ENCODE data around the gene LRRC63.

The LRRC63 gene

DNA sequence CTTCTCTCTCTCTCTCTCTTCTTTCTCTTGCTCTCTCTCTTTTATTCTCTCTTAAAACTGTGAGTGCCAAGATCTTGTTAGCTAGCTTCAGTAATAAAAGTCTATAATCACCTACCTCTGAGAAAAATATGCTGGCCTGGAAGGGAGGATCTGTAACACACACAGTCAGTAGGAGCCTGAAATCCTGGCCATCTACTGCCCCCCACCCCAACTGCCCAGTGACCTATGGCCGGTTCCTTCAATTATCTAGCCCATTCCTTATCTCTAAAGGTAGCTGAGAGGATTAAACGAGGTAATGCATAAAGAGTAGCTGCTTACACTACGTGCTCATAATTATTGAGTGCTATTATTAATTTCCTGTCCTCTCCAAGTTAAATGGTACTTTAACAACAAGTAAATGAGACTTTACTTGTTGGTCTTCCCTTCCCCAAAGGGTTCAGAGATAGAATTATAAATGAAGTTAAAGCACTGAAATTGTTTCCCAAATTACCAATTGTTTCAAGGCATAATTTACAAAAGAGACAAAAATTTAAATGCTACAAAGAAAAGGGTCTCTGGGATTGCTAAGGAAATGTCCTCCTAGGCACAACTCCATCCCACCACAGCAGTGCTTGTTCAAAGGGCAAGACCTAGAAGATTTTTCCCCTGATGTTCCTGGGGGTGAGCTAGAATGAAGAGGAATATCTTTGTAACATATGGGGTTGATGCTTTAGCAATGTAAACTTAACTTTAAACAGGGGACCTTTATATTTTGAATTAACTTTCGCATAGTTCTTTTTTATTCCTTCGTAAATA, 31.6 kb upstream of the LRRC63 start:
- no peaks in the 10 kb centered on the region for H3K36me3 ChIP-seq (ENCODE audit: control insufficient read depth in 1 of 2, insufficient read depth in 2 of 2, low read length in 2 of 2)
- H3K27ac ChIP-seq (ENCODE audit: low read depth, low read length), result peak overlapping the region; percentile 32
- H3K4me1 ChIP-seq (ENCODE audit: control insufficient read depth in 1 of 2, insufficient read depth in 2 of 2, low read length in 2 of 2), result no peaks in the 10 kb centered on the region
- H3K27me3 ChIP-seq (ENCODE audit: control insufficient read depth in 1 of 2, insufficient read depth in 2 of 2, low read length in 2 of 2), result no peaks in the 10 kb centered on the region
- no peaks in the 10 kb centered on the region for H3K9me3 ChIP-seq (ENCODE audit: control insufficient read depth in 1 of 2, low read length in 2 of 2)
- H3K9ac ChIP-seq (ENCODE audit: low read depth in 1 of 2, low read length in 2 of 2), result peak overlapping the region in 1 of 2 donors; percentile 50
- peak overlapping the region; percentile 46 to 67 for H3K4me3 ChIP-seq (ENCODE audit: low read depth in 1 of 2, low read length in 2 of 2)

DNA sequence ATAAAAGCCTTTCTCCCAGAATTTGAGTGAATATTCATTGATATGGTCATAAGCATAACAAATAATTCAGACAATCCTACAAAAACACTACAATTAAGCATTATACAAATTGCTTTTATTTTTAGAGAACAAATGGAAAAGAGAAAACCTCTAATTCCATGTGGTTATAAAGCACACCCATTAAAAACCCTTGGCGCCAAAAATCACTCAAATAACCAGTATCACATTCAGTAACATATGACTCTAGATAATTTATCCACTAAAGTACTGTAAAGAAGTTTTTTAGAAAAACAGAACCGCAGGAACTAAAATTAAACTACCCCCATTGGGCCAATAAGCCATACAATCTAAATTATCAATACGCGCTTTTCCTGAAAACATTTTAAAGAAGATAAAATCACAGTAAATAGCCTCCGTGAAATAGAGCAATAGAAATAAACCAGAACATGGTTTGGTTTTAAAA, 30.3 kb upstream of the LRRC63 start:
- Histone ChIP-seq H3K4me3 (ENCODE audit: low read depth in 1 of 2, low read length in 2 of 2) (peak overlapping the region; percentile 63 to 67), H3K27ac (ENCODE audit: low read depth, low read length) (peak overlapping the region; percentile 55), H3K36me3 (ENCODE audit: control insufficient read depth in 1 of 2, insufficient read depth in 2 of 2, low read length in 2 of 2) (no peaks in the 10 kb centered on the region), H3K27me3 (ENCODE audit: control insufficient read depth in 1 of 2, insufficient read depth in 2 of 2, low read length in 2 of 2) (no peaks in the 10 kb centered on the region), H3K4me1 (ENCODE audit: control insufficient read depth in 1 of 2, insufficient read depth in 2 of 2, low read length in 2 of 2) (no peaks in the 10 kb centered on the region), H3K9me3 (ENCODE audit: control insufficient read depth in 1 of 2, low read length in 2 of 2) (no peaks in the 10 kb centered on the region), H3K9ac (ENCODE audit: low read depth in 1 of 2, low read length in 2 of 2) (peak overlapping the region; percentile 45 to 53)

DNA sequence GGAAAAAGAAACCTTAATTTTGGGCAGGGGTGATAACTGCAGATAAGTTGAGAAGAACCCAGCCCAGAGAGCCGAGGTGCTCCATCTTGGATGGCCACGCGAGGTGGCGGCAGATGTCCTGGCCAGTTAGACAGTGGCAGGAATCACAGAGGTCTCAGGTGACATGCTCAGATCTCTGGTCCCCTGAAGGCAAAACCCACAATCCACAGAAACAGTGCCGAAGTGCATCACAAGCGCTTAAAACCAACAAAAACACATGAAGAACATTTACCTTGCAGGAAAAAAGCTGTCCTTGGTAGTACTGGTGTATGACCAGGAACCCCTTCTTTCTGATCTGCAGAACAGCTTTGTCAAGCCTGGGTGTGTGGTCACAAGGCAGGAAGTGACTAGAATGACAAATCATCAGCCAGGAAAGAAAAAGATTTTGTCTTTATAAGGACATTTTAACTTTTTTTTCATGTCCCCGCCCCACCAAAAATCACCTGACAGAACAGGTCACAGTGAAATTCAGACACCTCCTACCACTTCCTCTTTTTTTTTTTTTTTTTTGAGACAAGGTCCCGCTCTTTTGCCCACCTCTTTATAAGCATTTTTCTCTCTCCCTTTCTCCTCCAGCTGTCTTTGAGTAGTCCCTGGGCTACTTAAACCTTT, 29.8 kb upstream of the LRRC63 start, which contains the start of gene LCP1:
Gene LCP1 (minus strand): TSS at position 338 of the 651 bp plus-strand sequence. CDS start 22,515 bp downstream, outside the sequence.
- H3K9ac ChIP-seq (ENCODE audit: low read depth in 1 of 2, low read length in 2 of 2), result peak within 1 kb of the TSS; percentile 45 to 53
- no peaks in the 10 kb centered on the region for H3K9me3 ChIP-seq (ENCODE audit: control insufficient read depth in 1 of 2, low read length in 2 of 2)
- H3K27me3 ChIP-seq (ENCODE audit: control insufficient read depth in 1 of 2, insufficient read depth in 2 of 2, low read length in 2 of 2), result no peaks in the 10 kb centered on the region
- H3K27ac ChIP-seq (ENCODE audit: low read depth, low read length), result peak within 1 kb of the TSS; percentile 55
- H3K4me1 ChIP-seq (ENCODE audit: control insufficient read depth in 1 of 2, insufficient read depth in 2 of 2, low read length in 2 of 2), result no peaks in the 10 kb centered on the region
- no peaks in the 10 kb centered on the region for H3K36me3 ChIP-seq (ENCODE audit: control insufficient read depth in 1 of 2, insufficient read depth in 2 of 2, low read length in 2 of 2)
- peak within 1 kb of the TSS; percentile 63 to 67 for H3K4me3 ChIP-seq (ENCODE audit: low read depth in 1 of 2, low read length in 2 of 2)

DNA sequence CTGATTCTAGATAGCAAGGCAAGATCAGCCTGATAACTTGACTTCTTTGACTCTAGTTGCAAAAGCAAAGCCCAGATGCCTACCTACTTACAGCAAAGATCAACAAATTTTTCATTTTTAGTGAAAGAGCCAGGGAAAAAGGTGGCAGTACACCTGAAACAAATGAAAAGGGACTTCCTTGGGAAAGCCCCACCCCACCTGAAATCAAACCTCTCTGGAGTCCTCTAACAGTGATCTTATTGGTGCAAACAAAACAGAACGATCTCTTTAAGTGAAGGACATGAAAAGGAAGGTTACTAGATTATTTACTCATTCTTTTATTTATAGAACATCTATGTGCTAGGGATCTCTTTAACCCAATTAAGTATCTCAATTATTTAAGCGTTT, 29.2 kb upstream of the LRRC63 start:
- no peaks in the 10 kb centered on the region for H3K4me1 ChIP-seq (ENCODE audit: control insufficient read depth in 1 of 2, insufficient read depth in 2 of 2, low read length in 2 of 2)
- H3K36me3 ChIP-seq (ENCODE audit: control insufficient read depth in 1 of 2, insufficient read depth in 2 of 2, low read length in 2 of 2), result no peaks in the 10 kb centered on the region
- H3K27me3 ChIP-seq (ENCODE audit: control insufficient read depth in 1 of 2, insufficient read depth in 2 of 2, low read length in 2 of 2), result no peaks in the 10 kb centered on the region
- H3K9ac ChIP-seq (ENCODE audit: low read depth in 1 of 2, low read length in 2 of 2), result no peak overlapping the region
- H3K9me3 ChIP-seq (ENCODE audit: control insufficient read depth in 1 of 2, low read length in 2 of 2), result no peaks in the 10 kb centered on the region
- H3K4me3 ChIP-seq (ENCODE audit: low read depth in 1 of 2, low read length in 2 of 2), result no peak overlapping the region
- H3K27ac ChIP-seq (ENCODE audit: low read depth, low read length), result no peak overlapping the region

DNA sequence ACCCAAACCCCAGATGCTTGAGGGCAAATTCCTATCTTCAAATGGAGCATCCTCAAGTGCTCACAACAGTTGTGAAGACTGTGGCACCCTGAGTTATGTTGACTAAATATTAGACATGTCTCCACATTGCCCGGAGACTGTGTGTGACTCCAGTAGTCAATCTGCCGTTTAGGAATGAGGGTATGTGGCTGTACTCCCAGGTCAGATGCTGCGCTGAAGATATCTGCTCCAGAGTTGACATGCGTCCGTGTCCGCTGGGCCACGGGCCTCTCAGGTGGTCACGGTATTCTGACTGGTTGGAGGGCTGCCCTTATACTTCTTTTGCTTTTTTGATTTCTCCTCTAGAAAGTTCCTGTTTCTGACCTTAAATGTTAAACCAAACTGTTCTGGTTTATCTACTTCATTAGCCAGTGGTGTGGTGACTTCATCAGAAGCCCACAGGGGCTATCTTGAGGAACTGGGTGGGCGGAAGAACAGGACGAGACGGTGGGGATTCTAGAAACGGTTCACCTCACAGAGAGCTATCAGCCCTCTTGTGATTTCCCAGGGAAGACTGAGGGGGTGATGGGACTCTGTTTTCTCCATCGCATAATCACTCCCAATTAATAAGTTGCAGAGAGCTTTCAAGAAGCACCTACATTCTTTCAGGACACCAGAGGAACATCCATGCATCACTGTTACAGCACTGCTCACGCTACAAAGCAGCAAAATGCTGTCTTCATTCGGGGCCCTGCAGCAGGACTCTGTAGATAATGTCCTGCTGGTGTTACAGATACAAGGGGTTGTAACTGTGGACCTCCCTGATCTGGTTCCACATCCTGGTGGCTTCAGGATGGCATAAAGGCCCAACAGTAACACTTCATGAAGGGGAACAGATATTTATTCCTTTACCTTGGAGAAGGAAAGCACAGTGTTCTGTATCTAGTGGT, 28.4 kb upstream of the LRRC63 start:
- H3K4me1 ChIP-seq (ENCODE audit: control insufficient read depth in 1 of 2, insufficient read depth in 2 of 2, low read length in 2 of 2), result no peaks in the 10 kb centered on the region
- H3K4me3 ChIP-seq (ENCODE audit: low read depth in 1 of 2, low read length in 2 of 2), result no peak overlapping the region
- no peak overlapping the region for H3K9ac ChIP-seq (ENCODE audit: low read depth in 1 of 2, low read length in 2 of 2)
- H3K9me3 ChIP-seq (ENCODE audit: control insufficient read depth in 1 of 2, low read length in 2 of 2), result no peaks in the 10 kb centered on the region
- no peaks in the 10 kb centered on the region for H3K36me3 ChIP-seq (ENCODE audit: control insufficient read depth in 1 of 2, insufficient read depth in 2 of 2, low read length in 2 of 2)
- no peaks in the 10 kb centered on the region for H3K27me3 ChIP-seq (ENCODE audit: control insufficient read depth in 1 of 2, insufficient read depth in 2 of 2, low read length in 2 of 2)
- H3K27ac ChIP-seq (ENCODE audit: low read depth, low read length), result no peak overlapping the region

DNA sequence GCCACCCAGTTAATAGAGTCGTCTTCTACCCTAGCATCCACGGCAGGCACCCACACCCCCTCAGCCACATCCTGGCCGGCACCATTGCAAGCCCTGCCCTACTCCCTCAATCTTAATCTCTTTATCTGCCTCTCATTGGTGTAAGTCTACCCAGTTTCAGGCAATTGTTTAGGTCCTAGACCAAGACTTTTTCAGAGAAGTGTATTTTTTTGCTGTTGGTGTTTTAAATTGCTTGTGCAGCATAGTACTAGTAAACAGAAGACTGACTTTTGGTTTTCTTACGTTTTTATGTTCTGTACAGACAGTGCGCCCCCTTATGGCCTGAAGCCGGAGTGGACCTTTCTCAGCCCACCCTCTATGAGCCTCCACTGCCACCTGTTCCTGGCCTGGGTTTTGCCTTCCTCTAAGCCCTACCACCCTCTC, 27.4 kb upstream of the LRRC63 start:
- H3K36me3 ChIP-seq (ENCODE audit: control insufficient read depth in 1 of 2, insufficient read depth in 2 of 2, low read length in 2 of 2), result no peaks in the 10 kb centered on the region
- H3K27me3 ChIP-seq (ENCODE audit: control insufficient read depth in 1 of 2, insufficient read depth in 2 of 2, low read length in 2 of 2), result no peaks in the 10 kb centered on the region
- H3K9me3 ChIP-seq (ENCODE audit: control insufficient read depth in 1 of 2, low read length in 2 of 2), result no peaks in the 10 kb centered on the region
- no peak overlapping the region for H3K9ac ChIP-seq (ENCODE audit: low read depth in 1 of 2, low read length in 2 of 2)
- H3K4me1 ChIP-seq (ENCODE audit: control insufficient read depth in 1 of 2, insufficient read depth in 2 of 2, low read length in 2 of 2), result no peaks in the 10 kb centered on the region
- H3K27ac ChIP-seq (ENCODE audit: low read depth, low read length), result no peak overlapping the region
- peak overlapping the region in 1 of 2 donors; percentile 37 for H3K4me3 ChIP-seq (ENCODE audit: low read depth in 1 of 2, low read length in 2 of 2)

DNA sequence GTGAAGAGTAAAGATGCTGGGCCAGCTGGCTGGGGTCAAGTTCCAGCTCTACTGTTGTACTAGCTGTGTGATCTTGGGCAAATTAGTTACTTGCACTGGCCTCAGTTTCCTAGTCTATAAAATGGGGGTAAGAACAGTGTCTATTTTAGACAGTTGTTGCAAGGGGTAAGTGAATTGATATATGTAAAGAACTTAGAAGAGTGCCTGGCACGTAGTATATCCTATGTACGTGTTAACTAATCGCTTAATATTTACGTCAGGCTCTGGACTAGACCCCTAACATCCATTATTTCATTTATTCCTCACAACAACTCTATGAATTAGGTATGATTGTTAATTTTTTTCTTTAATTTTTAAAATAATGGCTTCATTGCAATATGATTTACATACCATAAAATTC, 26.1 kb upstream of the LRRC63 start:
- Histone ChIP-seq H3K9ac (ENCODE audit: low read depth in 1 of 2, low read length in 2 of 2) (no peak overlapping the region), H3K9me3 (ENCODE audit: control insufficient read depth in 1 of 2, low read length in 2 of 2) (no peaks in the 10 kb centered on the region), H3K27me3 (ENCODE audit: control insufficient read depth in 1 of 2, insufficient read depth in 2 of 2, low read length in 2 of 2) (no peaks in the 10 kb centered on the region), H3K4me3 (ENCODE audit: low read depth in 1 of 2, low read length in 2 of 2) (no peak overlapping the region), H3K4me1 (ENCODE audit: control insufficient read depth in 1 of 2, insufficient read depth in 2 of 2, low read length in 2 of 2) (no peaks in the 10 kb centered on the region), H3K27ac (ENCODE audit: low read depth, low read length) (no peak overlapping the region), H3K36me3 (ENCODE audit: control insufficient read depth in 1 of 2, insufficient read depth in 2 of 2, low read length in 2 of 2) (no peaks in the 10 kb centered on the region)

DNA sequence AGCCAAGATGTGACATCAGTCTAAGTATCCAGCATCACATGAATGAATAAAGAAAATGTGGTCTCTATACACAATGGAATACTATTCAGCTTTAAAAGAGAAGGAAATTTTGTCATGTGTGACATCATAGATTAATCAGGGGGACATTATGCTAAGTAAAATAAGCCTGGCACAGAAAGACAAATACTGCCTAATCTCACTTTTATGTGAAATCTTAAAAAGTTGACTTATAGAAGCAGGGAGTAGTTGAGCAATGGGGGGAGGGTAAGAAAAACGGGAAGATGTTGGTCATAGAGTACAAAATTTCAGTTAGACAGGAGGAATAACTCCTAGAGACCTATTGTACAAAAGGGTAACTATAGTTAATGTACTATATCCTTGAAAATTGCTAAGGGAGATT, 19.3 kb upstream of the LRRC63 start:
- Histone ChIP-seq H3K36me3 (ENCODE audit: control insufficient read depth in 1 of 2, insufficient read depth in 2 of 2, low read length in 2 of 2) (no peaks in the 10 kb centered on the region), H3K4me3 (ENCODE audit: low read depth in 1 of 2, low read length in 2 of 2) (no peak overlapping the region), H3K27ac (ENCODE audit: low read depth, low read length) (no peak overlapping the region), H3K9ac (ENCODE audit: low read depth in 1 of 2, low read length in 2 of 2) (no peak overlapping the region), H3K4me1 (ENCODE audit: control insufficient read depth in 1 of 2, insufficient read depth in 2 of 2, low read length in 2 of 2) (no peaks in the 10 kb centered on the region), H3K27me3 (ENCODE audit: control insufficient read depth in 1 of 2, insufficient read depth in 2 of 2, low read length in 2 of 2) (no peaks in the 10 kb centered on the region), H3K9me3 (ENCODE audit: control insufficient read depth in 1 of 2, low read length in 2 of 2) (no peaks in the 10 kb centered on the region)

DNA sequence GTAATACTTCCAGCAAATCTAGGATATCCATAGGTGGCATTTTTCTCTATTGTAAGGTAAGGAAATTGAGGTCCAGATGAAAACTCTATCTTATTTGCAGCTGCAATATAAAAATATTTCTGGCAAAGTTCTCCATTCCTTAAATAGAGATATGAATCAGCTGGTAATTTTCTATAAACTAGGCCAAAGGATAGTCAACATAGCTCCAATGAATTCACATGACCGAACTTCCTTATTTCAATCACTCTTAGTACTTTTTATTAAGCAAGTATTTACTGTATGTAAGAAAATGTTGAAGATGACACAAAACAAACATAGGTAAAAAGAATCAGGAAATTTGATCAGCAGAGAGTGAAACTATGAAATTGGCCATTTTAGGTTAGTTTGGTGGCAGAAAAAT, 16.7 kb upstream of the LRRC63 start:
- H3K4me1 ChIP-seq (ENCODE audit: control insufficient read depth in 1 of 2, insufficient read depth in 2 of 2, low read length in 2 of 2), result no peaks in the 10 kb centered on the region
- H3K36me3 ChIP-seq (ENCODE audit: control insufficient read depth in 1 of 2, insufficient read depth in 2 of 2, low read length in 2 of 2), result no peaks in the 10 kb centered on the region
- no peaks in the 10 kb centered on the region for H3K9me3 ChIP-seq (ENCODE audit: control insufficient read depth in 1 of 2, low read length in 2 of 2)
- H3K4me3 ChIP-seq (ENCODE audit: low read depth in 1 of 2, low read length in 2 of 2), result no peak overlapping the region
- no peak overlapping the region for H3K9ac ChIP-seq (ENCODE audit: low read depth in 1 of 2, low read length in 2 of 2)
- no peak overlapping the region for H3K27ac ChIP-seq (ENCODE audit: low read depth, low read length)
- no peaks in the 10 kb centered on the region for H3K27me3 ChIP-seq (ENCODE audit: control insufficient read depth in 1 of 2, insufficient read depth in 2 of 2, low read length in 2 of 2)
